NCI-H748 treated with DMSO at 0.1 percent for 48 hours (cell line): ENCODE measurements around the gene IFT20.

Experiments
- DNase-seq: peaks from one replicate; lab custom pipeline; 2025; lab: John Stamatoyannopoulos, UW

IFT20 gene

GRCh38 chr17:28335201-28335958 is at the start of gene IFT20, which contains the start of gene TNFAIP1:
TSS of gene IFT20 (minus strand) at chr17:28335472. CDS start at chr17:28331985, 3,487 bp downstream.
TSS of gene TNFAIP1 (plus strand) at chr17:28335761. CDS start at chr17:28339522, 3,761 bp downstream.
- DNase-seq: peak; percentile 99

- no peak for DNase-seq
Measured at GRCh38 chr17:28385037-28385400, 49.7 kb upstream of the IFT20 start.

- DNase-seq: peak; percentile 63
Measured at GRCh38 chr17:28384281-28385036, 49.2 kb upstream of the IFT20 start.

- DNase-seq: peak; percentile 60
Measured at GRCh38 chr17:28381141-28381825, 46.0 kb upstream of the IFT20 start.

- DNase-seq: no peak
Measured at GRCh38 chr17:28379814-28380801, 44.8 kb upstream of the IFT20 start.

- no peak for DNase-seq
Measured at GRCh38 chr17:28372945-28373274, 37.6 kb upstream of the IFT20 start.

- DNase-seq: peak; percentile 24
Measured at GRCh38 chr17:28372203-28372944, 37.1 kb upstream of the IFT20 start.

GRCh38 chr17:28371245-28372202 is 36.3 kb upstream of the IFT20 start, which contains the start of gene SARM1:
TSS of gene SARM1 (plus strand) at chr17:28371694. CDS start at chr17:28372033, 339 bp downstream.
- peak; percentile 96 for DNase-seq

GRCh38 chr17:28370744-28371103 is 35.5 kb upstream of the IFT20 start:
- DNase-seq: no peak

GRCh38 chr17:28370035-28370743 is 34.9 kb upstream of the IFT20 start, which contains the start of gene VTN:
TSS of gene VTN (minus strand) at chr17:28370307. CDS start at chr17:28370203, 104 bp downstream.
- DNase-seq: no peak

GRCh38 chr17:28369684-28370034 is 34.4 kb upstream of the IFT20 start:
- no peak for DNase-seq

GRCh38 chr17:28368915-28369683 is 33.8 kb upstream of the IFT20 start:
- DNase-seq: no peak

GRCh38 chr17:28368306-28368831 is 33.1 kb upstream of the IFT20 start:
- DNase-seq: no peak

GRCh38 chr17:28367641-28368305 is 32.5 kb upstream of the IFT20 start:
- no peak for DNase-seq

- DNase-seq: no peak
Measured at GRCh38 chr17:28366605-28367004, 31.3 kb upstream of the IFT20 start.

GRCh38 chr17:28365487-28365886 is 30.2 kb upstream of the IFT20 start:
- DNase-seq: no peak

GRCh38 chr17:28364665-28365363 is 29.5 kb upstream of the IFT20 start, which contains the start of gene SEBOX:
TSS of gene SEBOX (minus strand) at chr17:28365199. CDS start at chr17:28365151, 48 bp downstream.
- DNase-seq: no peak
